Hematopoietic multipotent progenitor cell treated with erythropoietin and hydrocortisone succinate and interleukin-3 and kit ligand, for 17 days (in vitro differentiated cells): Measurements from ENCODE around the gene SEL1L3.
A peak's percentile ranks its signal among the peaks of the same experiment; 100 is the strongest.

Experiments
- DNase-seq: peaks from one replicate; pipeline ENCODE4 v3.0.0-alpha.2; 2015; ENCODE audit warnings: low spot score

Gene SEL1L3

DNA sequence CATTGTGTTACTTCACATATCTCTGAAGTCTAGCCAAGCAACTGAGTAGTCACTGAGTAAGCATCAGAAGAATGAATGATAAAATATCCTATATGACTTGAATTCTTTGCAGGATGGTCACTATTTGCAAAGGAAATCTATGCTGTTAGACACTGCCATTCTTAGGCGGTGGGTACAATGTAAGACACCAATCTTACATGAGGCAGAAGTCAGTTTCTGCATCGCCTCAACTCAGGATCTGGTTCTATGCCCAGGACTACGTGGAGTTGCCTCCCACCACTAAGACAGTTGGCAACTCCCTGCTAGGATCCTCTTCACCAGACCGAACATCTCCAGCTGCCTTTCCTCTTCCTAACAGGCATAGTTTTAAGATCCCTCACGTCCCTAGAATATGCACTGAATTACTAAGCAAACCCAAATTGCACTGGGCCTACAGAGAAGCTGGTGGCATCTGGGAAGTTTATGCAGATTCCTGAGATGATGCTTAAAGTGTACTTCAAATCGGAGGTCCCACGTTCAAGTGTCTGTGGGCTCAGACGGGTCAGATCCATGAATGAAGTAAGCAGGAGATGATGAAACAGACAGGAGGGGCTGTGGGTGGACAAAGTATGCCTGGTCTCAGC, 45.6 kb downstream of the SEL1L3 start:
- no peak for DNase-seq

DNA sequence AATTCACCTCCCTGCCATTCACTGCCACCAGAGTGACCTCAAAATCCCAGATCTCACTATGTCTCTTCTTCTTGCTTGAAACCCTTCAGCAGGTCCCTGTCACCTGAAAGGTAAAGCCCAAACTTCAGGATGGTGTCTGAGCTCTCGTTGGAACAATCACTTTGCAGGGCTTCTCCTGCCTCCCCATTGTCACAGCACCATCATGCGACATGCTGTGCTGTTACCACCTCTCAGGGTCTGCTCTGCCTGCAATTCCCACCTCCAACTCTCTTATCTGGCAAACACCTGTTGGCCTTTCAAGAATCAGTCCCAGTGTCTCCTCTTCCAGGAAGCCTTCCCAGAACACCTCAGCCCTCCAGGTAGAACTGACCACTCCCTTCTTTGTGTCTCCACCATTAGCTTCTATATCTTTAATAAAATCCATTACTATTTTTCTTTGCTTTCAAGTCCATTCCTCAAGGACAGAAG, 46.2 kb downstream of the SEL1L3 start:
- DNase-seq: no peak

DNA sequence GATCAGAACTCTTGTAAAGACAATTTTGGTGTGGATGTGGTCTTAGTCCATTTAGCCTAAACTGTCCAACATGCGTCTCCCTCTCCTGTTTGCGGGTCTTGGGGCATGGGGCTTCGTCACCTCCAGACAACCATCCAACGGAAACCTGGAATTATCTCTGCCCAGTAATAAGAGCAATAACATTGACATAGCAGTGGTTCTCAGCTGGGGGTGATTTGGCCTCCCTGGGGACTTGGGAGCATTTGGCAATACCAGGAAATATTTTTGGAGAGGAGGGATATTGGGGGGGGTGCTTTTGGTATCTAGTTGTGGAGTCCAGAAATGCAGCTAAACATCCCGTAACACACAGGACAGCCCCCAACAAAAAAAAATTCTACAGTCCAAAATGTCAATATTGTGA, 47.2 kb downstream of the SEL1L3 start:
- DNase-seq: no peak

DNA sequence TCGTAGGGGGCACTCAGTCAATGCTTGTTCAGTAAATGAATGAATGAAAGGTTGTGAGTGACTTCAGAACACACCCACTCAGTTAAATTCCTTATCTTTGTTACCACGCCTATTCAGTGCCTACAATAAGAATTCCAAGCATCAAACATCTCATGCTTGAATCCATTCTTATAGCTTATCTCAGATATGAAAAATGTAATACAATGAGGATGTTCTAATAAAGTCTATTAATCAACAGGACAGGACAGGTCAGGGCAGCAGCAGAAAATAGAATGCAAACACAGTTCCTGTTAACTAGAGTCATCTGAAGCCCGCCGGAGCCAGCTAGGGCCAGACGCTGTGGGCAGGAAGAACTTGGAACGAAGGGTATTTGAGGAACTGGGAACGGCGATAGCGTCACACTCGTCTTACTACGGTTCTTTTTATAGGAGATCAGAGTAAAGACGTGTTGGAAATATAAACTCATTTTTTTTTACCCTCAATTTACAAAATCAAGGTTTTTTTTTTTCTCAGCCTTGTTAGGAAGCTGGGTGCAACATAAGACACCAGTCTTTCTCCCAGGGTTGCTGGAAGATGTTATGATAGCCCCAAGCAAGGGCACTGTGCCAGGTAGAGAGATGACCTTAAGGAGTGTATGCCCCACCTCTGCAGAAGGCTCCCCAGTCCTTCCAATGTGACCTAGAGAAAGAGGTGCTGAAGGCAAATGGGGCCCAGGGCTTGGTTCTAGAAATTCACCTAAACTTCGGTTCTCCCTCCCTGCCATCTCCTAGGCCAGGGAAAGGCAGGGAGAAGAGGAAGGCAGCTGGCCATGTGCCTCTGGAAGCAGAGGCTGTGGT, 48.3 kb downstream of the SEL1L3 start:
- DNase-seq: no peak

DNA sequence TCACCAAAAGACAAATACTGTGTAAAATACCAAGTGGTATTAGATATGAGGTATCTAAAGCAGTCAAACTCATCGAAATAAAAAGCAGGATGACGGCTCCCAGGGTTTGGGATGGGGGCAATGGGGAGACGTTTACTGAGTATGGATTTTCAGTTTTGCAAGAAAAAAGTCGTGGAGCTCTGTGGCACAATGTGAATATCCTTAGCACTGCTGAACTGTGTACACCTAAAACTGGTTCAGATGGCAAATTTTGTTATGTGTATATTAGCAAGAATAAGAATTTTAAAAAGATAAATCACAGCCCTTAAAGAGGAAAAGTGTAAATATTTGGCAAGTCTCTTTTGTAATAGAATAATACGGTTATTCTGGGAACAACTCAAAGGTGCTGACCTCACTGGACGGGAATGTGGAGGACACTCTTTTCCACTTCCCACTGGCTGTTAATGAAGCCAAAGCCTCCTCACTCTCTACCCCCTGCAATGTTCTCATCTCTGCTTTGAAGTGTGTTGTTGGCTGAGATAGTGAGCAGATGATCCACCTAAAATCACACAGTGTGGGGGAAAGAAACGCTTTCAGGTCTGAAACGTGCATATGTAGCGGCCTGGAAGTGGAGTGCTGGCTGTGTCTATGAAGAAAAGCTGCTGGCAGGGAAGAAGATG, 49.2 kb downstream of the SEL1L3 start:
- DNase-seq: no peak

DNA sequence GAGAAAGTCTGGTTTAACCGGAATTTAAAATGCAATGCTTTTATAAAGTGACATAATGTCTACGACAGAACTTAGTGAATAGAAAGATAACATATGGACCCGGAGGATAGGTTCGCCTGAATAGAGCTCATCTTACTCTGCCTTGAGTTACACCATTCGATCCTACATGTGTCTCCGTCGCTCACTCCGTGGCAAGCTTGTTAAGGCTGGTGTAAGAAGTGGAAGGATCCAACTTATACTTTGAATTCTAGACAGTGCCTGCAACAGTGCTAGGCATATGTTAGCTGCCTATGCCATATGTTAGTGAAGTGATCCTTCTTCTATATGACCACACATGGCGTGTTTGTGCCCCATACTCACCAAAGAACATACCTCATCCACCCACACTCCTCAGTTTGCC, 50.9 kb downstream of the SEL1L3 start:
- DNase-seq: no peak

DNA sequence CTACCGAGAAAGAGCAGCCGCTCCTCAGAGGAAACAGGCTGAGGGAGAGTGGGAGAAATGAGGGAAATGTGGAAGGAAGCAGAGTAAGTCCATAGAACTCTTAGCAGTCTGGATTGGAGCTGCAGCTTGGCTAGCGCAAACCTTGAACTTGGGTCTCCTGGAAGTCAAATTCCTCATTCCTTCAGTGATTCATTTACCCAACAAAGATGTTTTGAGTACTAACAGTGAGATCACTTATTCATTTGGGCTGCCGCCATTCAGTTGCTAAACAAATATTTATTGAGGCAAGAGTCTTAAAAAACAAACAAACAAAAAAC, 51.5 kb downstream of the SEL1L3 start:
- DNase-seq: no peak

DNA sequence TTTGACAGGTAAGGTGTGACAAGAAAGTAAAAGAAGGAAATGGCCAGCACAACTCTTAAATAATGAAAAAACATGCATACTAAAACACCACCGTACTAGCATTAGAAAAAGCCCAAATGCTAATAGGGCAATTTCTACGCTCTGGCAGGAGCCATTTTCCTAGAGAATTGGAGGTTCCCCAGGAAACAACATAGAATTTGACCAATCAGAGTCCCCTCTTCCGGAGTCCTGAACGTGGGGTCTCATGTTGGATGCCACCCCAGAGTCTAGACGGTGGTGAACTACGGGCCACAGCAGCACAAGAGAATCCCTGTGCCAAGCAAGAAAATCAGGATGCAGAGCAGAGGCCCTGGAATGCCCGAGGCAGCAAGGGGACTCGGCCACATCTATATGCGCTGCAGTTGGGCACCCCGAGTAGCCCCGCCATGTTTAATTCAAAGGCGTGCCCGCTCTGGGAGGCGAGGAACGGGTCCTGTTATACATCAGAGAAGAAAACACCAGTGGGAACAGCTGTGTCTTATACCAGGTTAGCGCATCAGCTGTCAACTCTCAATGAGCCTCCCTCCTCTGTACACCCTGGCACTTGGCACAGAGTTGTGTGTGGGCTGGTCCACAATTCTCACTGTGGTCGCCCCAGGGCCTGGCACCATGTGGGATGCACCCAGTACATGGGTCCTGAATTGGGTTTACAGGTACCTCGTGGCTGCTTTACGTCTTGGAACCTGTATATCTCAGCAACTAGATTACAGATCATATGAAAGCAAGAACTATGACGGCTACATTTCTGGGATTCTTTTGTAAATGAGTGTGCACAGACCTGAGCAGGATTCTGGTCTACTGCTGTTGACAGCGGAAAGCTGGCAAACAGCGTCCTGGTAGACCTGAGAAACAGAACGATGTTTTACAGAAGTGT, 52.1 kb downstream of the SEL1L3 start:
- no peak for DNase-seq

DNA sequence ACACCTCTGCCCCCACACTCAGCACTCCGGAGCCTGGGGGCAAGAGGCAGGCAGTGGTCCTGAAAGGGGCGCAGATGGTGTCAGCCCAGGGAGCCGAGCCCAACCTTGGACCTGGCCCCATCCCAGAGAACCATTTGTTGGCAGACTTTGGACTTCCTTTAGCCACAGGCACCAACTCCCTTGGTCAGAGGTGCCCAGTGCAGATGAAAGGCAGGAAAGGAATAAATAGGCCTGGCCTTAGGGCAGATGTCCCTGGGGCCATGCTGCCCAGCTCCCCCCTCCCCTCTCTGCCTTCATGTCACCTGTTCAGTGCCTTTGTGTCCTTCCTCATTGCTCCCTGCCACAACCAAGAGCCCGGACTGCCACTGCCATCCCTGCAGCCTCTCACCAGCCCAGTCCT, 52.8 kb downstream of the SEL1L3 start:
- DNase-seq: no peak

DNA sequence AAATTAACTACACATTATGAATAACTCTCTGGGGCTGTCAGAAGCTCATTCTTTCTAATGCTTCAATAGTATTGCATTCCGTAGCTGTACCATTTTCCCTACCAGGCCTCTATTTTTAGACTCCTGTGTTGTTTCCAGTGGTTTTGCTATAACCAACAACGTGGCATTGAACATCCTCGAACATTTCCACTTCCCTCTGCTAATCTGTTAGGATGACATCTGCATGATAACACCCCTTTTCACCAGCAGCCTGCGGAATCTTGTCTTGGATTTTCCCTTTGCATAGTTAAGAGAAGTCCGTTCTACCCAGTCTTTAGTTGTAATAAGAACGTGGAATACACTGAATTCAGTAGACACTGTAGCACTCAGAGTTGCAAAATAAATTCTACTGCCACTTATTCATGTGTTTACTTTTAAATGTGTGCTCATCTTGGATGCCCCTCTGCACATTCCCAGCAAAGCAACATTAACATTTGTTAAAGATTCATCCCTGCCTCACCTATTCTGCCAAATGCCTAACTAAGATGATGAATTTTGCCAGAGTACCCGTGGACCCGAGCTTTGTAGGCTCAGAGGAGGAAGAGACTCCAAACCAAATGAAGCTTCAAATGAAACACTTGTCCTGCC, 55.6 kb downstream of the SEL1L3 start:
- DNase-seq: no peak

DNA sequence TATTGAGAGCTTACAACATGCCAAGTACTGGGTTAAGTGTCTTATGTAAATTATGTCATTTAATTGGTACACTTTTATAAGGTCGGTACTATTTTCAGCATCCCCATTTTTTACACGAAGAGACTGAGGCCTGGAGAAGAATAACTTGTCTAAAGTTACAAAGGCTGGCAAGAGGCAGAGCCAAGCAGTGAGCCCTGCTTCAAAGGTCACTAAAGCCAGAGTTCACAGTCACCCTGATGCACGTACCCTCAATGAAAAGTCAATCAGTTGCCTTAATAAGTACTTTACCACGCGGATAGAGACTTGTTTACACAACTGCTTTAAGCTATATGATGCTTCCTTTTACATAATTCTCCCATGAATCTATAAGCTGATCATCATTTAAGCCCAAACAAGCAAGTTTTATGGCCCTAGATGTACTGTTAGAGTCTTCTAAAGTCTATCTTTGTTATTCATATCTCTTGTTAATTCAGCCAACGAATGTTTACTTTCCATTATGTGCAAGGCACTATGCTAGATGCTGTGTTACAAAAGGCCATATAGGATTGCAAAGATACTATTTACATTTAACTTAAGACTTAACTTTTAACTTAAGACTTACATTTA, 57.4 kb downstream of the SEL1L3 start:
- DNase-seq: no peak

DNA sequence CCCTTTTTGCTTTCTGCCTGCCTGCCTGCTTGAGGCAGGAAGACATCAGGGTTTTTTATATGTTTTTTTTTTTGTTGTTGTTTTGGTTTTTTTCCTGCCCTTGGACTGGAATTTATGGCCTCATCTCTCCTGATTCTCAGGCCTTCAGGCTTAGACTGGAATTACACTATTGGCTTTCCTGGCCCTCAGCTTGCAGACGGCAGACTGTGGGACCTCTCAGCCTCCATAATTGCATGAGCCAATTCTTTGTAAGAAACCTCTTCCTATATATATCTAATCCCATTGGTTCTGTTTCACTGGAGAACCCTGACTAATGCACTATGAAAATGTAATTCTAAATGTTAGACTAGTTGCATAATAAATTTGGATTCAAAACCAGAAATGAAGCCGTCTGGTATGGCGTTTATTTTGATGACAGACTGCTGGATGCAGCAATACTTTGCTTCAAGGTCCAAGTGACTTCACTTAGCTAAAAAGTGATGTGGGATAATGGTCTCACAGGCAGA, 59.0 kb downstream of the SEL1L3 start:
- DNase-seq: no peak

DNA sequence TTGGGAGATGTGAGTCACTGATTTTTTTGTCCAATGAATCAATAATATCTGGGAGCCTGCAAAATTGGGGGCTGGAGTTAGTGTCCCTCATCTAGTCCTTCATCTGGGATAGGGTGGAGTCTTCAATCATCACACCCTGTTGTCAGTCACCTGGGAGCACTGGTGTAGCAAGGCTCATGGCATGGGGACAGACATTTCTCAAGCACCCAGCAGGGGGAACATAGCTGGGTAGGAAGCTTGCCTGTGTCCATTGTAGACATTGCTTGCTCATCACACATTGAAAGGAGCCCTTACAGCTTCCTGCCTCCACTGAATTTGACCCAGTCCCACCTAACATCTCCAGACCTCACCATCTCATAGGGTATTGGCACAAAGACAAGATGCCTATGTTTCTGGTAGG, 61.2 kb downstream of the SEL1L3 start:
- DNase-seq: no peak

DNA sequence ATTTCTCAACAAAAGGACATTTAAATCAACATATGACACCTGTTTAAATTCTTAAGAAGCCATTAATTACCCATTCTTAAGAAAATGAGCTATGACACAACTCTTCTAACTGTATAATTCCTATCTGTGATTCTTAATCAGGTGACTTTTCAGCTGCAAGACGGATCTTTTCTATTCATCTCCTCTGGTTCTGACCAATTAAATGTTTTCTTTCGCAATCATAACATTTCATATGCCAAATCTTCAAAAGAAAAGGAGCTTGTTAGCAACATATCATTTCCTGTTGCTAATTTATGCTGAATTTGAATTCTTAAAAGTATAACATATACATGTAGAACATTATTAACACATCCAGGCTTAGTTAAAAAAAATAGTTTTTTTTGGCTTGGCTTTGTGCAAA, 62.5 kb downstream of the SEL1L3 start:
- DNase-seq: no peak

DNA sequence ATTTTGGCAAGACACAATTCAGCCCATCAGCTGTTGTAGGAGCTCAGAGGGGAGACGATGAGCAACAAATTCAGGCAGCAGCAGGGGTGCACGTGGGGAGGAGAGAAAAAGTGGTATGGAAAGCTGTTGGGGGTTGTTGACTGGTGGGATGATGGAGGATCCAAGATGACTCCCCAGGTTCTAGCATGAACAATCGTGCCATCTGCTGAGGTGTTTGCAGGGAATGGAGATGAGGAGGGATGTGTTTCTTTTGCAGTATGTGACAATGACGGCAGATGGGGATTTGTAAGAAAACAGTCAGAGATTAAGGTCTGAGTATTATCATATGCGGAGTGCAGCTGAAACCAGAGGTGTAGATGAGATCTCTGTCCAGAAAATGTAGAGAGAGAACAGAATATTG, 63.3 kb downstream of the SEL1L3 start:
- DNase-seq: no peak

DNA sequence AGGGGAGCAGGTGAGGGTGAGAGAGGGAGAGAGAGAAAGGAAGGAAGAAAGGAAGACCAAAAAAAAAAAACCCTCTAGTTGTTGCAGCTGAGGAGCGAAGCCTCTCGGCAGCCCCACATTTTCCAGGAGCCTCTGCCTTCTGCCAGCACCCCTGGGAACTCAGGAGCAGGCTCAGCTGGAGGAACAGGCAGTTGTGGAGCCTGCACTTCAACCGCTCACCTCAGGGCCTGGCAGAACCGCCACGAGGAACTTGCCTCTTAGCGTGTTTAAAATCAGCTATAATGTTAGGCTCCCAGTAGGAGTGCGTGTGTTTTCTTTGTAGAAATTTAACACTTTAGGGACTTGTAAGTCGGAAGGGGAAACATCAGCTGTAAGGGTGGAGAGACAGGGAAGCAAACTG, 65.7 kb downstream of the SEL1L3 start:
- no peak for DNase-seq

DNA sequence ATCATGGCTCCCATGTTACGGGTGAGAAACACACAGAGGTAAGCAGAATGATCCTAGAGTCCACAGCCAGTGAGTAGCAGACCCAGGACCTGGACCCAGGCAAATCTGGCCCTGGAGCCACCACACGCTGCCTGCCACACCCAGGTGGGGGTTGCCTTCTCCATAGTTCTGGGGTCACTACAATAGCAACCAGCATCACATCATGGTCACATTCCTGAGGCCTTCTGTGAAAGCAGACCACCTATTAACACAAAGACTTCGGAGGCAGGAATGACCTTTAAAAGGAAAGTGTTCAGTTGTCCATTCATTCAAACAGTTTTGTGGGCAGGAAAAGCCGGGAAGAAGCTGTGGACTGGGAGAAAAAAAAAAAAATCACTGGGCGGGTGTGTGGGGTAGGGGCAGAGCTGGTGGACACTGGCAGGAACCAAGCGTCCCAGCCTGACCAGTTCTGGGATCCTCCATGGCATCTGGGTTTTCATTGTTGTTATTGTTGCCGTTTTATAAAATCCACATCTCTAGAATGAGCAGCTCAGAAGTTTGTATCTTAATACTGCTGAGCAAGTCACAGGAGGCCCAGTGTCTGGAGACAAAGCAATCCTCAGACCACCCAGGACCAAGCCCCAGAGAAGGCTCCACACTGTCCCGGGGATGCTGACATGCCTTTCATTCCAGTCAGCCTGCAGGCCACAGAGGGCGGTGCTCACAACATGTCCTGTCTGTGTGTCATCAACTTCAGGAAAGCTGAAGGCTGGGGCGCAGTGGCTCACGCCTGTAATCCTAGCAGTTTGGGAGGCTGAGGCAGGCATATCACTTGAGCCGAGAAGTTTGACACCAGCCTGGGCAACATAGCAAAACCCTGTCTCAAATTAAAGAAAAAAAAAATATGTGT, 67.0 kb downstream of the SEL1L3 start:
- no peak for DNase-seq

DNA sequence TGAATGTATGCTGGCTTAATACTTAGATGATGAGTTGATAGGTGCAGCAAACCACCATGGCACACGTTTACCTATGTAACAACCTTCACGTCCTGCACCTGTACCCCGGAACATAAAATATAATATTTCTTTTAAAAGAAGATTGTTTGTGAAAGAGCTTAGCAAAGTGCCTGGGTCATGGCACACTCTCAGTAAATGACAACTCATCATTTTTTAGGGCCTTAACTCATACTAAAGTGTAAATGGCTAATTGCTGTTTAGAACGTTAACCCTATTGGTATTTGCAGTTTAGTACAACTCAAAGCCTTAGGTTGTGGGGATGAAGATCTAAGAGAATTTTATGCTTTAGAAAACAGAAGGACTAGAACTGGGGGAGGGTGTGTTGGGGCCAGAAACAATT, 67.7 kb downstream of the SEL1L3 start:
- DNase-seq: no peak

DNA sequence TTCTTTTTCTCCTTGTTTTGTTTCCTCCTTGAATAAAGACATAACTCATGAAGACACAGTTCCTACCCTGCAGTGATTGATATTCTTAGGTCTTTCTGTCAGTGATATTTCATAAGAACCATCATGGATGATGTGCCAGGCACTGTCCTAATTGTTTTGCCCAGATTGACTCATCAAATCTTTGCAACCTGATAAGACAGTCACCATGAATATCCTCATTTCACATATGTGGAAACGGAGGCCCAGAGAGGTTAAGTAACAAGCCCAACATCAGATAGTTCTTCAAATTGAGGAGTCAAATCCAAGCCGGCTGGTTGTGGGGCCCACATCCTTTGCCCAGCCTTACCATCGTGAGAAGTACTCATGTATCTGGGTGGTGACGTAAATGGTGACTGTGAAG, 69.9 kb downstream of the SEL1L3 start:
- DNase-seq: no peak

DNA sequence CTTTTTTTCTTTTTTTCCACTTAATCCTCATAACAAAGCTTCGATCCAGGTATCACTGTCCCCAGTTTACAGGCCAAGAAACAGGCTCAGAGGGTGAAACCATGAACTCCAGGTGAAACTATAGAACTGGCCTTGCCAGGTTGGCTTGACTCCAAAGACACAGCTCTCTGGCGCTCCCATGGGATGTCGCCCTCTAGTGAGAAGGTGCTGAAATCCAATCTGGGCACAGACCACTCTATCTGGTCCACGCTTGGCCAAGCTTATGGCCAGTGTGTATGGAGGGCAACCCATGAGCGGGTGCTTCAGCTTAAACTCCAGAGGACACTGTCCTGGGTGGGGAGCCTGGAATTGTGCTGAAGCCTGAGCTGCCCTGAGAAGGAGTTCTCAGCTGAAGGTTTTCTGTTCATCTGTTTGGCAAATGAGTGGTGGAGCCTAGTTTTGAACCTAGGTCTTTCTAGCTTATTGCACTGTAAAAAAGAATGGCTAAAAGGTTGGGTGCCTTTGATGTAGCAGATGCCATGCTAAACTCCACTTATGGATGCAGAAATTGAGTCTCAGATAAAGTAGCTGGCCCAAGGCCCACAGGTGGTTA, 70.5 kb downstream of the SEL1L3 start:
- DNase-seq: peak; percentile 14
